Activated CD4-positive, alpha-beta T cell treated with anti-CD3 and anti-CD28 coated beads for 48 hours (primary cell): Measurements from ENCODE around the gene GARNL3.
A peak's percentile ranks its signal among the peaks of the same experiment; 100 is the strongest.

Experiments
- DNase-seq: peaks from one replicate; pipeline ENCODE4 v3.0.0-alpha.2; 2020

Gene GARNL3

GRCh38 chr9:127278372-127278771, 13.8 kb downstream of the GARNL3 start:
- DNase-seq: no peak

GRCh38 chr9:127279717-127280285, 15.2 kb downstream of the GARNL3 start:
- no peak for DNase-seq

DNA sequence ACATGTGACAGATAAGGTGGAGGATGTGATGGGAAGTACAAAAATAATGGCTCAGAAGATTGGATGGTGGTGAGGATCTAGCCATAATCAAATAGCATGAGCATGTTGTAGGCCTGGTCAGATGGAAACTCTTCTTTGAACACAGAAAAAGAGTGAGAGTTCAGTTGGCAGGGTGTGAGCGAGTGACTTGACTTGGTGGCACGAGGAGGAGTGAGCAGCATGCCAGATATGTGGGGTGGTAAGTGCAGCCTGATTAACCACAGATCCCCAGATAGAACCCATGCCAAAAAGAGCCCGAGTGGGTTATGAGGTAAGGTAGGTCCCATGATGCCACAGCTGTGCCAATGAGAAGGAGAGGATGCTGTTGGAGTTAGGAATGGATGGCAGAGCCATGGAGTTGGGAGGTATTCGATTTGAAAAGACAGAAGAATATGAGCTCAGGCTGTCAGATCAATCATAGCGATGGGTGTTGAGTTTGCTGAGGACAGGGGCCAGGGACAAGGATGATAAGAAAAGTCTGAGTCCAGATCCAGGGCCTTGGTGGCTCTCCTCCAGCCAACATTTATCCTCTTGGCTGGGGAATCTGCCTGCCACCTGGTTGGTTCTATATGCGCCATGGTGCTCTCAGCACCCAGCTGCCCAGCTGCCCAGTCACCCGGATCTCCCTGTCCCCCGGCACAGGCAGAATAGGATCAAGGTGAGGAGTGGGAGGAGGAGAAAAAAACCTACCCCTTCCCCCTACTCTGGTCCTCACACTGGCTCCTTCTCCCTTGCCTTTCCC, 16.5 kb downstream of the GARNL3 start:
- no peak for DNase-seq

GRCh38 chr9:127281891-127282290, 17.3 kb downstream of the GARNL3 start:
- DNase-seq: no peak

DNA sequence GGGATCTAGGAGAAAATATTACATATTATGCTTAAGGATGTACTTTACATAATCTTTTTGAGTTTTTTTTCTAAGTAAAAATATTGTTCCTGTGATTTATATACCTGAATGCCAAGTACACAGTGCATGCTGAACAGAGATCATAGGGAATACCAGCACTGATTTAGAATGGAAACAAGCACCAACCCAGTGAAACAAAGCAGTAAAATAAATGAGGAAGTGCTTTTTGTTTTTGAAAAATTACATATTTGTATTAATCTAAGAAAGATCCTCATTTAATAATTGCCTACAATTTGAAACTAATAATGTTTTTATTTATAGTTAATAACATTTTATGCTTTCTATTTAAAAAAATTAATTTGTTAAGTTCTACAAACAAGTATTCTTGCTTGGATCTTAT, 18.0 kb downstream of the GARNL3 start:
- DNase-seq: no peak

DNA sequence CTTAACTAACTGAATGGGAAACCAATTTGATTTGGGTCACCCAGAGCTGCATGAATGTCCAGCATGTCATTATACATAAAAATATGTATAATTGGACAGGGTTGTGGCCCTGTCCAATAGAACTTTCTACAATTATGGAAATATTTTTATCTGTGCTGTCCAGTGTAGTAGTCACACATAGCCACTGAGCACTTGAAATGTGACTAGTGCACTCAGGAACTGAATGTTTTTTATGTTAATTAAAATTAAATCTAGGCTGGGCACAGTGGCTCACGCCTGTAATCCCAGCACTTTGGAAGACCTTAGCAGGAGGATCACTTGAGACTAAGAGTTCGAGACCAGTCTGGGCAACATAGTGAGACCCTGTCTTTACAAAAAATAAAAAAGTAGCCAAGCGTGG, 18.6 kb downstream of the GARNL3 start:
- no peak for DNase-seq

DNA sequence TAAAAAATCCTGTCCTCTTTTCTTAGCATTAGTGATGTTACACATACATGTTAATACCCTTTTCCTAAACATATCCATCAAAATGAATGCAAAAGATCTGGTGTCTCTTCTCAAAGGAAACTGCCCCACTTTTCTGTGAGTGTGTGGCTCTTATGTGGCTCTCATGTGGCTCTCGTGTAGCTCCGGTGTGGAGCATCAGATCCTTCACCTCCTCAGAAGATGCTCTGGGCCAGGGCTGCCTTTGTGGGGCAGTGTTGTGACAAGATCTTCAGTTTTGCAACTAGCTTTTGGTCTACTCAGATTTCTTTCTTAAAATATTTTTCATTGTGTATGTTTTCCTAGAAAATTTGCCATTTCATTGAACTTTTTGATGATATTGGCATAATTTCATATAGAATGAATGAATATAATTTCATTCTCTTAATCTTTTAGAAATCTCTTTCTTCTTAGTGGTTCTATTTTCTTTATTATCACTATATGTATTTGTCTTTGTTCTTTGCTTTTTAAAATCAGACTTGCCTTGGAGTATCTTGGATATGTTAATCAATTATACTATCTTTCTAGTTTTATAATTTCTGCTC, 19.4 kb downstream of the GARNL3 start:
- DNase-seq: peak; percentile 16

DNA sequence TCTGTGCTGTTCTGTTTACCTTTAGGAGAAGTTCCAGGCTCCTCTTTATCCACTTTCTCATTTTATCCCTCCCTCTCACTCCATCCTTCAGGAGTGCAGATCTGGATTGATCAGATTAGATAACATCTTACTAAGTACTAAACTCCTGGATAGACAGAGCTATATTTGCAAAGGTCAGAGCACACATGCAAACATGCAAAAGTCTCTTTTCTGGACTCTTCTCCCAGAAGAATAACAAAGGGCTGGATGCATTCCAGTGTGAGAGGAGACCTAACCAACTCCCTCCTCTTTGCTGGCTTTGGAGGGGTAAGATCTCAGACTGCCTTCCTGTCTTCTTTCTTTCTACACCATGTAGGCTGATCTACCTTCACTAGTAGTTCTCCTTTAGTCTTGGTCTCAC, 21.4 kb downstream of the GARNL3 start:
- no peak for DNase-seq

DNA sequence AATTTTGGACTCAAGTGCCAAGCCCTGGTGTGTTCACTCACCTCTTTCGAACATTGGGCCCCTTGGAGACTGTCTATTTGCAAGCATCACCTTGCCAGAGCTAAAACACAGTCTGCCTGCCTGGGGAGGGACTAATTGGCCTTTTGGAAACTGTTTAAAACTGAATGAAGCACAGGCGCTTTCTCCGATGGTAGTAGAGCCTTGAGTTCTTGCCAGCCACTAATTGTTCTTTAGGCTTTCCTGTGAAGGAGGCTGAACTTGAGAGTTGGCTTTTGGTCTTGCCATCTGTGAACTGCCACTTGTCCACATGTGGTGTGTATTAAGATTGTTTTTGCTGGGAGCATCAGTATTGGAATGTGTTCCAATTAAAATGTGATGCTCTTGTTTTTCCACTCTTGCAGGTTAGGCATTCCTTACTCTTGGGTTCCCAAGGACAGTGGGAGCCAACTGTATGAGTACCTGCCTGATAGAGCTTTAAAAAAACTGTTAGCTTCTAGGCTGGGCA, 26.0 kb downstream of the GARNL3 start:
- DNase-seq: no peak

DNA sequence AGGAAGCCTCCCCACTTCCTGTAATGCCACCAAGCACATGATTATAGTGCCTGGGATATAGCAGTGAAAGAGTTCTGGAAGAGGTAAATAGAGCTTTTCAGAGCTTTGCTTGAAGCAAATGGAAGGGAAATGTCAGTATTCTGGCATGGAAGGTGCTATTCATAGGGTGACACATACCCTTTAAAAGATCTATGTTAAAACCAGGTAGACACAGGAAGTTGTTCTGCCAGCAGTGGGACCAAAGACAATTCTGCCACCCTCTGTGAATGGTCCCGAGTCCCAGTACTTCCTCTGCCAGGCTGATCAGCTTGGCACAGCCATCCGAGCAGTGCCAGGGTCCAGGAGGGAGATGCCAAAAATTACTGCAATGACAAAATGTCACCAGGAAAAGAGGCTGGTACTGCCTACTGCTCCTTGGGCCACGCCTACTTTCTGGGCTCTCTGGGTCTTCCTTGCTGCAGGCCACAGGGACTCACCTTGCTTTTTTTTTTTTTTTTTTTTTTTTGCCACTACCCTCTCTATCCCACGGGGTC, 26.7 kb downstream of the GARNL3 start:
- no peak for DNase-seq

DNA sequence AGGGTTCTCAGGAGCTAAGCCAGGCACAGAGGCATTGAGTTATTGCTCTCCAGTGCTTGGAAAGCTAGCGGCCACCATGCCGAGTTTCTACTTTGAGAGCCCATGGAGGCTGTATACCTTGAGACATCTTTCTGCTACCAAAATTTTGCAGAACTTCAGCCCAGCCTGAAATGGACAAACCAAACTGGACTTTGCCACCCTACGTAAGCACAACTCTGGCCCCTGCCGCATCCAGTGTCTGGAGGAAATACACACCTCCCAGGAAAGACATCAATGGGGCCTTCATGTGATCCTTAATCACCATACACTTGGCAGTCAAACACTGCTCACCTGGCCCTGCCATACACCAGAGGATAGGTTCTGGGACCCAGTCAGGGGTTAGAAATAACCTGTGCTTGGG, 27.8 kb downstream of the GARNL3 start:
- DNase-seq: no peak

GRCh38 chr9:127293328-127293727, 28.8 kb downstream of the GARNL3 start:
- DNase-seq: no peak

DNA sequence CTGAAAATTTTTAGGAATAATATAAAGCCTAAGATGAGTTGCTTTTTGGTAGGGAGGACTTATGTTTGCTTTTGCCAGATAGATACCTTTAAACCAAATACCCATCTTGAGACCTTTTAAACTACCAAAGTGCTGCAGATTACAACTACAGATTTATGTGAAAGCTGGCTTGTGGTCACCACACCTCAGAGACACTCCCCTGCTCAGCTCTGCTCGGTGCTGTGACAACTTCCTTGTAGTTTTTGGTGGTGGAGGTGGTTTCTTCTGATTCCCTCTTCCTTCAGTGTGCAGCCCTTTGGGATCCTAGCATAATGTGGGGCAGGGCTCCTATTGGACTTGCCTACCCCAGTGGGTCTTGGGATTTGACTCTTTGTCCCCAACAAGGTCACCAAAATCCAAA, 29.2 kb downstream of the GARNL3 start:
- no peak for DNase-seq

DNA sequence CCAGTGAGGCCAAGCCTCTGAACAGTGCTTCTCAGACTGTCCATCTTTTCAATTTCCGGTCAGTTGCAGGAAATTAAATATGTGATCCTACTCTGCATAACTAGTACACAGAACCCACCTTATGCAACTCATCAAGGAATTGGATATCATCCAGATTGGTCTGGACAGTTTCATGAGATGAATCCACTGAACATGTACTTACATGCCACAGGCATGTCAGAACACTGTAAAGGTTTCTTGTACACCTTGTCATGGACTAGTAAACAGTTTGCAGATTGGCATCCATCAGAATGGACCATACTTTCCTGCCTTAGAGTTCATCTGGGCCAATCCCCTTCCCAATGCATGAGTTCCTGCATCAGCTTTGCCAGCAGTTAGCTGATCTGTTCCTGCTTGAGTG, 30.4 kb downstream of the GARNL3 start:
- no peak for DNase-seq

DNA sequence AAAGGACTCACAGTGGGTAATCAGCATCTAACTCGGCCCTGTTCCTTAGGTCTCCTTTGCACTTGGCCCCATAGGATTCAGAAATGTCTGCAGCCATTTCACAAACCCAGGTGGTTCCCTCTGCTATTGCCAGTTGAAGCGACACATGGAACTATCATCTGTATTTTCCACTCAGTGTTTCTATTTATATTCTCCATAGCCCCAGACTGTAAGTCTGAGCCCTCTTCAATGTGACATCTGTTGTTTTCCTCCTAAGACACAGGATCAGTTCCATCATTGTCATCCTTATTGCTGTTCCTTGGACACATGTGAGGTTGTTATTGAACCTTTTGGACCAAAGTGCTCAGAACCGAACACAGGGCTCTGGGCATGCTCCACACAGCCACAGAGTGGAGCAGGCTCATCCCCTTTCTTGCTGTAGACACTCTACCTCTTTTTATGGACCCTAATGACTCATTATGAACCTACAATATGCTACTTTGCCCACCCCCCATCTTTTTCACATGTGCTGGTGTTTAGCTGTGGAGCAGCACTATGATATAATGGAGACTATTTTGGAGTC, 36.4 kb downstream of the GARNL3 start:
- no peak for DNase-seq

GRCh38 chr9:127303830-127304229, 39.3 kb downstream of the GARNL3 start:
- DNase-seq: no peak

DNA sequence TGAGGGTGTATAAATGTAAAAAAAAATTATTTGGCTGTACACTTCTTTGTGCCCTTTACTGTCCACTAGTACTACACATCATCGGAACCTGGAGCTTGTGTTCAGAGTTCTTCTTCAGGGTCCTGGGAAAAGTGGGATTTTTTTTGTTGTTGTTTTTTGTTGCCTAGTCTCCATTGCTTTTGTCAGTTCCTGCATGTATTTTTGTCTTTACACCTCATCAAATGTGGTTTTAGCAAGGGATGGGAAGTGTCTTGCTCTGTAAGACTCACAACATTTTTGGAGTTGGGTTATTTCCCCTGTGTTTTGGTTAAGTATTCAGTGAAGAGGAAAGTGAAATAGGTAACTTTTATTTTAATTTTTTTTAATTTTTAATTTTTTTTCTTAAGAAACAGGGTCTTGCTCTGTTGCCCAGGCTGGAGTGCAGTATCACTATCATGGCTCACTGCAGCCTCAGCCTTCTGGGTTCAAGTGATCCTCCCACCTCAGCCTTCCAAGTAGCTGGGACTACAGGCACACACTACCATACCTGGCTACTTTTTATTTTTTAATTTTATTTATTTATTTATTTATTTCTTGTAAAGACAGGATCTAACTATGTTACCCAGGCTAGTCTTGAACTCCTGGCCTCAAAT, 40.7 kb downstream of the GARNL3 start:
- DNase-seq: no peak

DNA sequence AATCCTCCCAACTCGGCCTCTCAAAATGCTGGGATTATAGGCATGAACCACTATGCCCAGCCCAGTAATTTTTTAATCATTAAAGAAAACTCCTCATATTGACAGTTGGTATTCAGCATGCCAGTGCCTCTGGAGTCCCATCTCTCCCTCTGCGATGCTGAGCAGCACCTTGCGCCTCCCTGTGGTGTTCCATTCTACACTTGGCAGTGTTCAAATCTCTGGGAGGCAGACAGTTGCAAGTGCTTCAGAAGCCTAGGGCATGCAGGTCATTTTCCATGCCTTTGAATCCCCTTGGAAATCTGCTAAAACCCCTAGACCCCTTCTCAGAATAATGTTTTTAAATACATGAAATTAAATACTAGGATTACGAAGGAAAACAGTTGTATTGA, 41.3 kb downstream of the GARNL3 start:
- peak; percentile 5 for DNase-seq

GRCh38 chr9:127307802-127308201, 43.2 kb downstream of the GARNL3 start:
- DNase-seq: no peak

DNA sequence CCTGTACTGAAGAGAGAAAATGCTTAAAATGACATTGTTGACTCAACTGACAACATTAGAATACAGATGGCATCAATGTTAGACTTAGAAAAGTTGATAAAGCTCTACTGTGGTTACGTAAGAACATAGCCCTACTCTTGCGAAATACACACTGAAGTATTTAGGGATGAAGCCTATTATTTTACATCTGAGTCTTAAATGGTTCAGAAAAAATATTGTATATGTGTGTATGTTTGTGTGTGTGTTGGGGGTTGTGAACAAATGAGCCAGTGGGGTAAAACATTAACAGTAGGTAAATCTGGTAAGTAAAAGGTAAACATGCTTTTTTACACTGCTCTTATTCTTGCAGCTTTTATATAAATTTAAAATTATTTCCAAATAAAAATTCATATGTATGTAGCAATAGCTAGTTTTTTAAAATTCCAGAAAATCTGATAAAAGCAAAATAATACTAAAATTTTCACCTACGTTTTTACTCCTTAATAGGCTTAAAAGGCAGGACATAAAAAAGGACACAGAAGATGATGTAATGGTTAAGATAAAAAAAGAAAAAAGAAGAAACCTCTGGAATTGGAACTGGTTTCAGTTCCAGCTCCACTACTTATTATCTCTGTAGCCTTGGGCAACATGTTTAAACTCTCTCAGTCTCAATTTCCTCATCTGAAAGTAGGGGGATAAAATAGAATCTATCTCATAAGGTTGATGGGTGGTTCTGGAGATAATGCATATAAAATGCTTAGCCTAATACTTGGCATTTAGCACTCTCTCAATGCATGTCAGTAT, 44.3 kb downstream of the GARNL3 start:
- DNase-seq: no peak

GRCh38 chr9:127309715-127310114, 45.1 kb downstream of the GARNL3 start:
- DNase-seq: no peak

- DNase-seq: peak; percentile 36
Observed at GRCh38 chr9:127311239-127311741, 46.7 kb downstream of the GARNL3 start.
